Effector memory CD8-positive, alpha-beta T cell (primary cell): Measurements from ENCODE around the gene ZSWIM6.
A peak's percentile ranks its signal among the peaks of the same experiment; 100 is the strongest.

ENCODE experiments used
- ATAC-seq: fragments of 150-1000 bp; cut with Tn5 transposase; replicated peaks from 2 replicates; pipeline ENCODE4 v1.10.0; 2021; ENCODE audit warnings: mild to moderate bottlenecking, moderate library complexity
- DNase-seq, 3 experiments: peaks; one replicate each; pipeline ENCODE4 v3.0.0; 2021
- H3K27ac Mint-ChIP-seq, 2 donors: one replicate each; pipeline ENCODE4 v1.8.0; 2022; ENCODE audit warnings: mild to moderate bottlenecking in 2 of 2, mixed read lengths in 2 of 2, moderate library complexity in 2 of 2
- H3K27me3 Mint-ChIP-seq, 2 donors: one replicate each; pipeline ENCODE4 v1.8.0; 2022; ENCODE audit warnings: mixed read lengths in 2 of 2
- H3K36me3 Mint-ChIP-seq: one replicate; pipeline ENCODE4 v1.8.0; 2022; ENCODE audit warnings: mild to moderate bottlenecking, moderate library complexity, mixed read lengths; ENCODE audit not compliant: insufficient read depth
- H3K4me1 Mint-ChIP-seq, 2 donors: one replicate each; pipeline ENCODE4 v1.8.0; 2022; ENCODE audit warnings: low read depth in 2 of 2, mixed read lengths in 2 of 2
- H3K4me3 Mint-ChIP-seq, 2 donors: one replicate each; pipeline ENCODE4 v1.8.0; 2022; ENCODE audit warnings: mild to moderate bottlenecking in 2 of 2, mixed read lengths in 2 of 2, moderate library complexity in 2 of 2
- H3K9me3 Mint-ChIP-seq, 2 donors: one replicate each; pipeline ENCODE4 v1.8.0; 2022; ENCODE audit warnings: mixed read lengths in 2 of 2

ZSWIM6 gene

DNA sequence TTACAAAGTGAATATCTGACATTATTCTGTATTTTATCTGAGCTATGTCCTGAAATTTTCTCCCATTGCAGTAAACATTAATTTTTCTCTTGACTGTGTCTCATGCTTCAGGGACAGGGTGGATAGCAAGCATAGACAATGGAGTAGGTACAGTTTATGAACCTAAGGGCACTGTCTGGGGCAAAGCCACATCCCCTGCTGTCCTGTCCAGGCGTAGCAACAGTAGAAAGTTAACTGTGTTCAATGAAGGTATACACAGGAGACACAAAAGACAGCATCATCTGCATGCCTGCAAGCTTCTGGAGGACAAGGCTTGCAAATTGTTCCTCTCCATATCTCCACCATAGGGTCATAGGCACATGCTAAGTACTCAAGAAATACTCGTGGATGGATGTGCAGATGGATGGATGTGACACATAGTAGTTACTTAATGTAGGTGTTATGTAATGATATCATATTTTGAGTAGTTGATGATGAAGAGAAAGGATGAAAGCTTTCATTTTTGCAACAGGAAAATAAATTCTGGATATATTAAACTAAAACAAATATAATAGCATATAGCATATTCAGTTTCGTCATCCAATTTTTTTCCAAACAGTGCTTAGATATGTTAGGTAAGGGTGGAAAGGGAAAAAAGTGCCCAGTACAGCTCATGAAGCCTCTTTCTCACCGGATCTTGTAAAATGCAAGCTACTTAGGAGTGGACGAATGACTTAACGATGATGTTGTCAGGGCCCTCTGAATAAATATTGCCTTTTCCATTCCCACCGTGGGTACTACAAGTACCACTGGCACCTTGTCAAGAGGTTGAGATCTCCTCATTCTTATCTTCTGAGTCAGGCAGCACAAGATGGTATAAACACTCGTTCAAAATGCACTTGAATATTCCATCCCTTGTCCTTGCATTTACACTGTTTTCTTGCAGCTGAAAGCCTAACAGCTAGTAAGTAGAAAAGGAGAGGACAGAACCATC lies 19.9 kb upstream of the ZSWIM6 start:
- ATAC-seq (no peak), DNase-seq (no peak)
- no peak overlapping the region for H3K27ac Mint-ChIP-seq
- peaks cover 38 to 40% of the 10 kb centered on the region in 2 donors for H3K27me3 Mint-ChIP-seq
- H3K9me3 Mint-ChIP-seq, result no peaks in the 10 kb centered on the region
- H3K4me3 Mint-ChIP-seq, result no peak overlapping the region
- no peaks in the 10 kb centered on the region for H3K36me3 Mint-ChIP-seq
- no peaks in the 10 kb centered on the region for H3K4me1 Mint-ChIP-seq

DNA sequence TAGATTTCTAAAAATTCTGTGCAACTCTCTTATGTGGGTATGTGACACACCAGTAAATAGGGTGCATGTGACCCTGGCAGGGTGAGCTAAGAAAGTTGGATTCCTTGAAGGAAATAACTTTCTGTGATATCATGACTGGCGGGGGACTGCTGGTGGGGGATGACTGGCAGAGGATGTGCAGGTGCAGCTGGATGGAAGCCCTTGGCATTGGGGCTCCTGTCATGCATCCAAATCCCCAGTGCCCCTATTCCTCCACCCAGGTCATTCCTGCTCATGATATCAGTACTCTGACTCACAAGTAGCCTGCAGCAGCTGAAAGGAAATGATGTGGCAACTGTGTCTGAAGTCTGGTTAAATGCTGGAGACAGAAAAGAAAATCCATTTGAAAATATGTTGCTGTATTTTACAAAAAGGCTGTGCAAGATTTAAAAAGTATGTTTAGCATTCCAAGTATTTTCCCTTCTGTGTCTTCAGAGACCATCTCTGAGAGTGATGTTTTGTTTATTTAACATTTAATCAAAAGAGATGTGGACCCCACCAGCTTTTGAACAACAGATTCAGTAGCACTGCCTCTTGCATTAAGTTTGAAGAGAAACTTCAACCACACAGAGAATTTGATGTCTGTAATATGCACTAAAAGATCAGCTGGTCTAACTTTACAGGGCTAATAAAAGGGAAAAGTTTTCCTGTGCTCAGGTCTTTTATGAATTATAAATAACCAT lies 17.9 kb upstream of the ZSWIM6 start:
- no peak for ATAC-seq
- H3K4me3 Mint-ChIP-seq, result no peak overlapping the region
- peaks cover 33 to 41% of the 10 kb centered on the region in 2 donors for H3K27me3 Mint-ChIP-seq
- H3K9me3 Mint-ChIP-seq, result no peaks in the 10 kb centered on the region
- H3K36me3 Mint-ChIP-seq, result no peaks in the 10 kb centered on the region
- no peaks in the 10 kb centered on the region for H3K4me1 Mint-ChIP-seq
- DNase-seq, result no peak
- no peak overlapping the region for H3K27ac Mint-ChIP-seq

DNA sequence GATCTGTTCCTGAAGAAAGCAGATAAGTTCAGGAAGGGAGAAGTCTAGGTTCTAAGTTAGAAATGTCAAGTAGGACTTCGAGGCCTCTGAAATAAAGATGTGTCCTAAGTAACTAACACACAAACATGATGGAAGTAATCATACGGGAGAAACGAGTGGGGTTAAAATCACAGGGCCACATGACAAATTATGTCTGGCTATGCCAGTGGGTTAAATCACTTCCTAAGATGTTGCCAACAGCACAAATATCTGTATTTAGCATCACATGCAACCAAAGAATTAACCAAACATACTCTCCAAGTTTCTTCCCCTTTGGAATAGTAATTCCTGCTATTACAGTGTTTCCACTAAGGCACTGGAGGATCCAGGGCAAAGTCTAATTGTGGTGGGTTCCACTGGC lies 13.7 kb upstream of the ZSWIM6 start:
- Mint-ChIP-seq H3K27ac (no peak overlapping the region), H3K4me1 (no peaks in the 10 kb centered on the region), H3K27me3 (peaks cover 51 to 56% of the 10 kb centered on the region in 2 donors), H3K4me3 (no peak overlapping the region), H3K9me3 (no peaks in the 10 kb centered on the region), H3K36me3 (no peaks in the 10 kb centered on the region)
- ATAC-seq (no peak), DNase-seq (no peak)

DNA sequence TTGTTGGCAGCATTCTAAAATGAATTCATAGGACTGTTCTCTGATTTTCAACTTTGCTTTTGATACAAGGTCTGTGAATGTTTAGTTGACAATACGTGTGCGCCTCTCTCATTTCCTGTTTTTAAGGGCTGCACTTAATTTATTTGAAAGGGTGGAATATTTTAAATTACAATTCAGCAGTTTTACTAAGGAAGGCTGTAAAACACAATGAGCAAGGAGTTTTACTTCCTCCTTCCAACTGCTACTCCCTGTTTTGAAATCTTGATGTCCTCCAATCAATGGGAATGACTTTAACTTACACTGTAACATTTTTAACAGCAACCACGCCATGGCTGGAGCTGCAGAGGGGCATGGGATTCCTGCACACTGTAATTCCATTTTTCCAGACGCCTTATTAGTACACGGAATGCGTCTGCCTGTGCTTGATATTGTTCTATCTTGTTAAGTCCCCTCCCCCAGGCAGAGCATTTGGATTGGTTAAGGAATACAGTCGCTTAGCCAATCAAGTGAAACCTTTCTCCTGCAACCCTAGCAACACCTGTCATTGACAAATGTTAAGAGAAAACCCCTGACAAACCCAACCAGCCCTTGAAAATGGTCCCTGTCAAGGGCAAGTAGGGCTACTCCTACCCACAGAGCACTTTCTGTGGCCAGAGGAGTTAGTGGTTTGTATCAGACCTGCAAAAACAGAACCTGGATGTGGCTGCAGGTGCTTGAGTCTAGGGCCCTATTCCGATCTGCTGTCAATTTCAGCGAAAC lies 12.5 kb upstream of the ZSWIM6 start:
- DNase-seq (no peak), ATAC-seq (peak; percentile 42)
- peaks cover 56 to 61% of the 10 kb centered on the region in 2 donors for H3K27me3 Mint-ChIP-seq
- H3K4me3 Mint-ChIP-seq, result peak overlapping the region in 1 of 2 donors; percentile 20
- H3K4me1 Mint-ChIP-seq, result peaks cover 4 to 7% of the 10 kb centered on the region in 2 donors
- no peaks in the 10 kb centered on the region for H3K36me3 Mint-ChIP-seq
- no peak overlapping the region for H3K27ac Mint-ChIP-seq
- no peaks in the 10 kb centered on the region for H3K9me3 Mint-ChIP-seq

DNA sequence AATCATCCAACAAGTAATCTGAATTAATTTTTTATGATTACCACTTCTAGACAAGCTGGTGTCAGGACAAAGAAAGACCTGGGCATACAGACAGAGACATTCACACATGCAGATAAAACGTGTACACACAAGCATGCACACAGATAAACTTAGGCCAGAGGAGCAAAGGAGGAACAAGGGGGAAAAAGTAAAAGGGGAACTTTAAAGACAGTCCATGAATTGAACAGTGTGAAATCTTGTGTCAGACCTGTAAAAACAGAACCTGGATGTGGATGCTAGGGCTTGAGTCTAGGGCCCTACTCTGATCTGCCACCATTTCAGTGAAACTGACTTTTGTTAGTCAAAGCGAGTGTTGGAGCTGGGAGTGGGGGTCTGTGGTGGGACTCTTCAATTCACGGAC lies 11.2 kb upstream of the ZSWIM6 start:
- ATAC-seq (no peak), DNase-seq (no peak)
- H3K27ac Mint-ChIP-seq, result no peak overlapping the region
- no peaks in the 10 kb centered on the region for H3K9me3 Mint-ChIP-seq
- H3K4me1 Mint-ChIP-seq, result peaks cover 4 to 7% of the 10 kb centered on the region in 2 donors
- no peak overlapping the region for H3K4me3 Mint-ChIP-seq
- no peaks in the 10 kb centered on the region for H3K36me3 Mint-ChIP-seq
- peaks cover 45 to 61% of the 10 kb centered on the region in 2 donors for H3K27me3 Mint-ChIP-seq

DNA sequence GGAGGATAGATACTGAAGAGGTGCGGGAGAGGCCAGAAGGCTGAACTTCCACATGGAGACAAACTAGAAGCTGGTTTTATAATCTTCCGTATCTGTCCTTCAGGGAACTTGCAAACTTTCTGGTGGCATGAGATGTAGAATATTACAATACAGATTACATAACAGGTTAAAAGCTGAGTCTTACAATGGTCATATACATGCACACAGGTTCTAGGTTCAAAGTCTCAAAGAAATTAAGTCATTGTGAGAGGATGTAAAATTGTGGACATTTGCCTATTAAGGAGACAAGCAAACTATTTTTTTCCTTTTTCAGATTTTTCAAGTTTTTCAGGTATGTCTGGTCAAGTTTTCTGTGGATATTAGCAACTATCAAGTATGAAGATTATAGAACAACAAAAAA lies 10.4 kb upstream of the ZSWIM6 start:
- peaks cover 4 to 7% of the 10 kb centered on the region in 2 donors for H3K4me1 Mint-ChIP-seq
- no peak for DNase-seq
- H3K4me3 Mint-ChIP-seq, result no peak overlapping the region
- no peak for ATAC-seq
- no peak overlapping the region for H3K27ac Mint-ChIP-seq
- no peaks in the 10 kb centered on the region for H3K36me3 Mint-ChIP-seq
- H3K9me3 Mint-ChIP-seq, result no peaks in the 10 kb centered on the region
- H3K27me3 Mint-ChIP-seq, result peaks cover 42 to 61% of the 10 kb centered on the region in 2 donors

DNA sequence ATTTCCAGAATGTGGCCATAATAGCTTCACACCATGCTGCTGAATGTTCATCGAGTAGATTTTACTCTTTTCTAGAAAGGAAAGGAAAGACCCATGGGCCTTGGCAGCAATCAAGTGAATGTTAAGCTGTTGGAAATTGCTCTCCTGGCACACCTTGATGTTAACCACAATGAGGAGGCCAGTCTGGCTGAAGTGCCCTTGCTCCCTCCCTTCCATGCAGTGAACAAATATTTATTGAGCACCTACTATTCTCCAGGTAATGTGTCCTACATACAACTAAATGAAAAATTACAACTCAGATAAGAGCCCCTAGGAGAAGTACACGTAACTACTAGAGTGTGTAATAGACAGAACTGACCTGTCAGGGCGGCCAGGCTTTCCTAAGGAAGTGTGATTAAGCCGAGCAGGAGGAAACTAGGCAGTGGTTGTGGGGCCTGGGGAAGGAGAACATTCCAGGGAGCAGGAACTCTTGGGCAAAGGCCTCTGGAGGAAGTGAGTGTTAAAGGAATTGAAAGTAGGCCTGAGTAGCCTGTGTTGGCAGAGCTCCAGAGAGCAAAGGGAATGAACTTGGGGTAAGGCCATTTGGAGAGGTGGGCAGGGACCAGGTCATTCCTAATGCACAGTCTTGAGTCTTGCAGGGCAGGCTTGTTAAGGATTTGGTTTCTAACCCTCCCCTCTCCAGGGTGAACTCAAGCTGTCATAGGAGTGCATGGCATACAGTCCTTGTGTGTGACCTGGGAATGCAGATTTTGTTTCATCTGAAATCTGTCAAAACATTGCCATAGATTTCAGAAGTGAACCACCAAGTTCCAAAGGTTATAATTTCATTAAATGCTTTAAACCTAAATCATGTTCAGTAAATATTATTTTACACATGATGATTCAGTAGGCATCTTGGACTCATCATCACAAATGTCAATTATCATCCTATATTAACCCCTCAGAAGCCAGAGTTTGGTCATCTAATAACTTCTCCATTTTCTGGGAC lies 9.0 kb upstream of the ZSWIM6 start:
- Mint-ChIP-seq H3K27ac (peak overlapping the region in 1 of 2 donors; percentile 26), H3K9me3 (no peaks in the 10 kb centered on the region), H3K4me1 (peaks cover 7 to 15% of the 10 kb centered on the region in 2 donors), H3K4me3 (no peak overlapping the region), H3K27me3 (peaks cover 34 to 55% of the 10 kb centered on the region in 2 donors), H3K36me3 (no peaks in the 10 kb centered on the region)
- ATAC-seq, result no peak
- DNase-seq, result no peak

DNA sequence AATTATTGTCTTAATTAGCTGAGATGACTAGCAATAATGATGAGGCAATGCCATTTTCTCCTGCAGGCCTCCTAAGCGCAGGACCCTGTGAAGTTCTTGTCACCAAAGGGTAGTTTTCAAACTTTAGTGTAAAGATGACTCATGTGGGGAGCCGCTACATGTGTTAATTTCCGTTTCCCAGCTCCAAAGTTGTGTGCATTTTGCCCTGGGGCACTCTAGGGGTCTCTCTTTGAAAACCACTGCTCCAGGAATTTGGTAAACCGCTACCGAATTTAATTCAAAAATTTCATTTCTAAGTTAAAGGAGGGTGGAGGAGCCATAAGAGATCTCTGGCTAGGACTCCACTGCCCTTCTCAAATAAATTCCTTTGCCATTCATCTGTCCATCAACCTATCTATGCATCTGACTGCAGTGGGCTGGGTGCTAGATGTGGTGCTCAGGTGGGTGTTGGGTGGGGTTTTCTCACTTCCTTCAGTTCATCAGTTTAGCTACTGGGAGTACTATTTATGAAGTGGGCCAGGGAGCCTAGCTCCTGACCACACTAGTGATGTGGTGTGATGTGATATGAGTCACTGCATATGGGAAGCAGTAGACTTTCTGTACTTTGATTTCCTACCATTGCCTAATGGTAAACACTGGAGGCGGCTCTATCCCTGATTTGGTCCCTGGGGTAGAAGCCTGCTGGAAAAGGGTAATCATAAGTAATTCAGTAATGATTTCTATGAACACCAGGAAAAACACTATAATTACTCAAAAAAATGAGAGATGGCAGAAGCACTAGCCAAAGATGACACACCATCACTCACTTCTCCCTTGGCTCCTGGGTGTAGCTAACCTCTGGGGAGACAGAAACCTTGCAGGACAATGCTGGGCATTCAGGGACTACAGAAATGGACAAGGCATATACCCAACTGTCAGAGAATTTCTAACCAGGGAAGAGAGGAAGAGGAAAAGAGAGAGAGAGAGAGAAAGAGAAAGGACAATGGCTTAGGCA lies 4.0 kb upstream of the ZSWIM6 start:
- no peak for ATAC-seq
- peaks cover 27 to 38% of the 10 kb centered on the region in 2 donors for H3K4me1 Mint-ChIP-seq
- no peaks in the 10 kb centered on the region for H3K9me3 Mint-ChIP-seq
- DNase-seq, result peak in 1 of 3 experiments; percentile 14
- peaks cover 0 to 23% of the 10 kb centered on the region in 2 donors for H3K27me3 Mint-ChIP-seq
- peak overlapping the region in 1 of 2 donors; percentile 11 for H3K4me3 Mint-ChIP-seq
- peaks cover 27% of the 10 kb centered on the region for H3K36me3 Mint-ChIP-seq
- peak overlapping the region in 1 of 2 donors; percentile 7 for H3K27ac Mint-ChIP-seq

DNA sequence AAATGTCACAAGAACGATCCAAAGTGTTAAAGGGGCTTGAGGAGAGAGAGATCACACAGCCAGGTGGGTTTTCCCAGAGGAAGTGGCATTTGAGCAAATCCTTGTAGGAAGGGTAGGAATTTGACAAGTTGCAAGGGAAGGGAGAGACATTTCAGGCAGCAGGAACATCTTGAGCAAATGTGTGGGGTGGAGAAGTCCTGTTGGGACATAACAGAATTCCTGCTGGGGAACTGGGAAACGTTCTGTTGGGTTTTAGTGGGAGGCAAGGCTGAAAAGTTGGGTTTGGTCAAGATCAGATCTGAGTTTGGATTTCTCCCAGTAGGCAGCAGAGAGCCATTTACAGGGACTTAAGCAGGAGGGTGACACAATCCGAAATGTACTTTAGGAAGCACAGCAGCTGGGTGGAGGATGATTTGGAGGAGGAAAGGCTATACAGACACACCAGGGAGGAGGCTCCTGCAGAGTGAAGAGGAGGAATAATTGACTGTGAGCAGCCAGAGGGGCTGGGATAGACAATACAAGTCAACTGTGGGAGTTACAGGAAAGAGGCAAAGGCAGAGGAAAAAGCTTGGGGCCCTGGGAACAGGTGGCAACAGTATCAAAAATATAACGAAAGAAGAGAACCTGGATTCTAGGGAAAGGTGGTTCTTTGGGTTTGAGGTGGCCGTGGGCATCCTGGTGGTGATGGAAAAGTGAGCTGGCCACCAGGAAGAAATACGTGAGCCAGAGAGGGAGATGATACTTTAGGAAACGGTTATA lies 3.1 kb upstream of the ZSWIM6 start:
- H3K4me1 Mint-ChIP-seq, result peaks cover 25 to 35% of the 10 kb centered on the region in 2 donors
- peak overlapping the region; percentile 35 to 99 for H3K27ac Mint-ChIP-seq
- no peaks in the 10 kb centered on the region for H3K9me3 Mint-ChIP-seq
- peaks cover 35% of the 10 kb centered on the region for H3K36me3 Mint-ChIP-seq
- peaks cover 0 to 14% of the 10 kb centered on the region in 2 donors for H3K27me3 Mint-ChIP-seq
- no peak for DNase-seq
- ATAC-seq, result no peak
- H3K4me3 Mint-ChIP-seq, result peak overlapping the region; percentile 93 to 95

DNA sequence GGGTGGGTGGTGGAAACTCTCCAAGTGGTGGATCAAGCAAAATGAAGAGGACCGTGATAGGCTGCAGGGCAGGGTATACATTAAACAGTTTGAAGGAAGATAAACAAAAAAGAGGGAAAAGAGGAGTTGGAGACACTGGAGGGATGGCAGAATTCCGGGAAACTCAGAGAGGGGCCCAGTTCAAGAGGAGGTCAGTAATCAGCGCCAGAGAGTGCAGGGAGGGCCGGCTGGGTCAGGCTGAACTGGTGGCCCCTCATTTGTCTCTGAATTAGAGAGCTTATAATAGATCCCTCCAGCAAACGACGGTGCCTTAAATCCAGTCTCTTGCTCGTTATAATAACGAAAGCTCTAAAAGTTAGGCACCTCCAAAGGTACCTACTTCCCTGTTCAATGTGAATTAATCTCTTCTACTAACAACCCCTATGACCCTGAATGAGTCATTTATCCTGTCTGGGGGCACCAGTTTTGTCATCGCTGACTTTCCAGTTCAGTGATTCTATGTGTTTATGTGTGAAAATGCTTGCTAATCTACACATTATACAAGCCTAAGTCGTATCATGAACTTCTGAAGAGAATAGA lies 2.4 kb upstream of the ZSWIM6 start:
- H3K36me3 Mint-ChIP-seq, result peaks cover 38% of the 10 kb centered on the region
- ATAC-seq (no peak), DNase-seq (no peak)
- H3K4me3 Mint-ChIP-seq, result peak overlapping the region; percentile 93 to 95
- H3K4me1 Mint-ChIP-seq, result peaks cover 31 to 41% of the 10 kb centered on the region in 2 donors
- no peaks in the 10 kb centered on the region for H3K9me3 Mint-ChIP-seq
- H3K27ac Mint-ChIP-seq, result peak overlapping the region; percentile 35 to 99
- peaks cover 0 to 10% of the 10 kb centered on the region in 2 donors for H3K27me3 Mint-ChIP-seq
